HS-27A (cell line): ENCODE measurements around the gene CC2D1A.

Experiments used
- DNase-seq: peaks from one replicate; pipeline ENCODE4 v3.0.0-alpha.2; 2012; ENCODE audit warnings: low read depth, missing footprints

Gene CC2D1A

GRCh38 chr19:13980340-13980739, 74.3 kb downstream of the CC2D1A start:
- DNase-seq, result no peak
